ENCODE data around the gene HOXB4. TPM values are rescaled to one million over a fixed set of nuclear protein-coding genes. Genes with fewer than 3 reads are reported as not detected.

Gene HOXB4
- total and polyA plus RNA-seq, 2 donors (not counting 1 experiment from before 2014, with no cell fraction given): 3.8 to 8.9 TPM

GRCh38 chr17:48576479-48577309, 1.5 kb downstream of the HOXB4 start:
- Histone ChIP-seq H3K36me3 (ENCODE audit: control insufficient read depth, insufficient read depth, low read length) (peaks cover 1% of the 10 kb centered on the region), H4K20me1 (ENCODE audit: control insufficient read depth, extremely low read depth, insufficient read depth, low read length) (no peaks in the 10 kb centered on the region), H3K4me1 (ENCODE audit: control insufficient read depth, extremely low read depth, insufficient read depth, low read length) (peaks cover 10% of the 10 kb centered on the region), H3K9ac (ENCODE audit: insufficient read depth, low read length) (peak overlapping the region; percentile 59), H3K4me2 (ENCODE audit: extremely low read depth, insufficient read depth, low read length) (peak overlapping the region; percentile 86), H3K27me3 (ENCODE audit: control insufficient read depth, insufficient read depth, low read length) (no peaks in the 10 kb centered on the region), H3K4me3 (replicated peaks in 1 of 4; ENCODE audit: control extremely low read depth in 1 of 4, insufficient read depth in 1 of 4, low read depth in 3 of 4, low read length in 4 of 4) (peak overlapping the region; percentile 57 to 98 (median 74)), H3K9me3 (ENCODE audit: control insufficient read depth, insufficient read depth, low read depth, low read length) (no peaks in the 10 kb centered on the region), H3K27ac (ENCODE audit: insufficient read depth, low read length) (peak overlapping the region; percentile 98), H3K79me2 (ENCODE audit: control insufficient read depth, insufficient read depth, low read length) (peaks cover 99% of the 10 kb centered on the region), H2AFZ (ENCODE audit: low read length) (no peak overlapping the region)
- peak in 1 of 2 donors; percentile 92 for DNase-seq (ENCODE audit: low read depth in 2 of 2)
- TF ChIP-seq, protein P1, sequence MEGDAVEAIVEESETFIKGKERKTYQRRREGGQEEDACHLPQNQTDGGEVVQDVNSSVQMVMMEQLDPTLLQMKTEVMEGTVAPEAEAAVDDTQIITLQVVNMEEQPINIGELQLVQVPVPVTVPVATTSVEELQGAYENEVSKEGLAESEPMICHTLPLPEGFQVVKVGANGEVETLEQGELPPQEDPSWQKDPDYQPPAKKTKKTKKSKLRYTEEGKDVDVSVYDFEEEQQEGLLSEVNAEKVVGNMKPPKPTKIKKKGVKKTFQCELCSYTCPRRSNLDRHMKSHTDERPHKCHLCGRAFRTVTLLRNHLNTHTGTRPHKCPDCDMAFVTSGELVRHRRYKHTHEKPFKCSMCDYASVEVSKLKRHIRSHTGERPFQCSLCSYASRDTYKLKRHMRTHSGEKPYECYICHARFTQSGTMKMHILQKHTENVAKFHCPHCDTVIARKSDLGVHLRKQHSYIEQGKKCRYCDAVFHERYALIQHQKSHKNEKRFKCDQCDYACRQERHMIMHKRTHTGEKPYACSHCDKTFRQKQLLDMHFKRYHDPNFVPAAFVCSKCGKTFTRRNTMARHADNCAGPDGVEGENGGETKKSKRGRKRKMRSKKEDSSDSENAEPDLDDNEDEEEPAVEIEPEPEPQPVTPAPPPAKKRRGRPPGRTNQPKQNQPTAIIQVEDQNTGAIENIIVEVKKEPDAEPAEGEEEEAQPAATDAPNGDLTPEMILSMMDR (conservative IDR thresholded peaks at IDR 0.05 in 1 of 2, IDR thresholded peaks at IDR 0.05 in 1 of 2; ENCODE audit: low read depth in 1 of 2, low read length in 2 of 2): no peak
- no peak for TF ChIP-seq EZH2 (IDR thresholded peaks at IDR 0.05; ENCODE audit: low read length, missing control alignments)

DNA sequence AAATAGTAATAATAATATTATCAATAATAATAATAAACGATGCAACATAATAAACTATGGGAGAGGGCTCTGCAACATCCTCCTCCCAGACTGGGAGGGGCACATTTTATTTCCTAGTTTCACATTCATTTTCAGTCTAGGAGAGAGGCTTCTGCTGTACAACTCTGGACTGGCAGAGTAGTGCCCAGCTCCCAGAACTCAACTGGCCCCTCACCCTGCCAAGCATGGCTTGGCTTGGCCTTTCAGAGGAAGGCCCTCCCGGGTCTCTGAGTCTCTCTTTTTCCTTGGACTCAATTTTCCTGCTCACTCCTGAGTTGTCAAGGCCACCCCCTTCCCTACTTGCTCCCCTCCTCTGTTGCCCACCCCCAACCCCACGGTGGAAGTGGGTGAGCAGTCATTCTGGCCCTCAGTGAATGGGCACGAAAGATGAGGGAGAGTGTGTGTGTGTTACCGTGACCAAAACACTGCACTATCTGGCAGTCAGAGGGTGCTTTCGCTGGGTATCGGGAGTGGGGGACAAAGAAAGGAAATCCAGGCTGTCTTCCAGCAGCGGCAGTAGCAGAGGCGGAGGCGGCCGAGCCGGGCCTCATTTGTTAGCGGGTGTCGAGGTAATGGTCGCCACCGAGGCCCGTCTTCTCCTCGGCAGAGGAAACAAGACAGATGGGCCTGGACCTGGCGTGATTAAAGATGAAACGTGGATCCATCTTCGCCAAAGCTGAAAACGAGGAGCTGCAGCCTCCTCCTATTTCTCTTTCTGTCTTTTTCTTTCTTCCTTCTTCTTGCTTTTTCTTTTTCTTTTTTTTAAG, 2.3 kb downstream of the HOXB4 start:
- peaks cover 1% of the 10 kb centered on the region for H3K36me3 ChIP-seq (ENCODE audit: control insufficient read depth, insufficient read depth, low read length)
- H3K9ac ChIP-seq (ENCODE audit: insufficient read depth, low read length): peak overlapping the region; percentile 50
- peak overlapping the region; percentile 86 for H3K4me2 ChIP-seq (ENCODE audit: extremely low read depth, insufficient read depth, low read length)
- DNase-seq (ENCODE audit: low read depth in 2 of 2): peak in 1 of 2 donors; percentile 83
- H3K79me2 ChIP-seq (ENCODE audit: control insufficient read depth, insufficient read depth, low read length): peaks cover 99% of the 10 kb centered on the region
- TF ChIP-seq, protein P1 (conservative IDR thresholded peaks at IDR 0.05 in 1 of 2, IDR thresholded peaks at IDR 0.05 in 1 of 2; ENCODE audit: low read depth in 1 of 2, low read length in 2 of 2): no peak
- TF ChIP-seq EZH2 (IDR thresholded peaks at IDR 0.05; ENCODE audit: low read length, missing control alignments): no peak
- no peaks in the 10 kb centered on the region for H3K27me3 ChIP-seq (ENCODE audit: control insufficient read depth, insufficient read depth, low read length)
- no peak overlapping the region for H2AFZ ChIP-seq (ENCODE audit: low read length)
- no peaks in the 10 kb centered on the region for H4K20me1 ChIP-seq (ENCODE audit: control insufficient read depth, extremely low read depth, insufficient read depth, low read length)
- H3K4me1 ChIP-seq (ENCODE audit: control insufficient read depth, extremely low read depth, insufficient read depth, low read length): peaks cover 12% of the 10 kb centered on the region
- H3K9me3 ChIP-seq (ENCODE audit: control insufficient read depth, insufficient read depth, low read depth, low read length): no peaks in the 10 kb centered on the region
- H3K27ac ChIP-seq (ENCODE audit: insufficient read depth, low read length): peak overlapping the region; percentile 98
- peak overlapping the region; percentile 25 to 98 (median 58) for H3K4me3 ChIP-seq (replicated peaks in 1 of 4; ENCODE audit: control extremely low read depth in 1 of 4, insufficient read depth in 1 of 4, low read depth in 3 of 4, low read length in 4 of 4)

DNA sequence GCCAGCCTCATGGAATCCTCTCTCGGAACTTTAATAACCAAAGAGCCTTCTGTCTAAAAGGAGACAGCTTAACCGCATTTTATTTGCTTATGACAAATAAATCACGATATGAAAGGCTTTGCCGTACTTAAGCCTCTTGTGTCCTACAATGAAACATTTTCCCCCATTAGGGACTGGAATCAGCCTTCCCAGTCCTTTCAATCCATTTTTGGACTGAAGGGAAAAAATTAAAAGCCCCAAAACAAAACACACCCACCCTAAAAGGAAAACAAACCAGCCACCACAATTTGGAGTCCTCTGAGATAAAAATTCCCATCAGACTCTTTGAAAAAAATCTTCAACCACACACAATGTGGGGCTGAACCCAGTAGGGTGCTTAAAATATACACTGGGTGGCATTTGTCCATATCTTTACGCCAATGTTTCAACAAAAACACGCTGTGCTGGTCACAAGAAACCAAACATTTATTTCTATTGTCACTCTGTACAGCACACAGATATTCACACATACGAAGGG, 3.0 kb downstream of the HOXB4 start:
- Histone ChIP-seq H3K36me3 (ENCODE audit: control insufficient read depth, insufficient read depth, low read length) (peaks cover 3% of the 10 kb centered on the region), H4K20me1 (ENCODE audit: control insufficient read depth, extremely low read depth, insufficient read depth, low read length) (no peaks in the 10 kb centered on the region), H3K79me2 (ENCODE audit: control insufficient read depth, insufficient read depth, low read length) (peaks cover 99% of the 10 kb centered on the region)

More for the DNA sequence above, 3.0 kb downstream of the HOXB4 start:
- H3K9me3 ChIP-seq (ENCODE audit: control insufficient read depth, insufficient read depth, low read depth, low read length): no peaks in the 10 kb centered on the region
- no peak overlapping the region for H3K9ac ChIP-seq (ENCODE audit: insufficient read depth, low read length)
- H3K27ac ChIP-seq (ENCODE audit: insufficient read depth, low read length): peak overlapping the region; percentile 98
- TF ChIP-seq, protein P1 (conservative IDR thresholded peaks at IDR 0.05 in 1 of 2, IDR thresholded peaks at IDR 0.05 in 1 of 2; ENCODE audit: low read depth in 1 of 2, low read length in 2 of 2): no peak
- TF ChIP-seq EZH2 (IDR thresholded peaks at IDR 0.05; ENCODE audit: low read length, missing control alignments): no peak
- peaks cover 14% of the 10 kb centered on the region for H3K4me1 ChIP-seq (ENCODE audit: control insufficient read depth, extremely low read depth, insufficient read depth, low read length)
- peak overlapping the region; percentile 25 to 98 (median 53) for H3K4me3 ChIP-seq (replicated peaks in 1 of 4; ENCODE audit: control extremely low read depth in 1 of 4, insufficient read depth in 1 of 4, low read depth in 3 of 4, low read length in 4 of 4)
- no peak overlapping the region for H2AFZ ChIP-seq (ENCODE audit: low read length)
- no peaks in the 10 kb centered on the region for H3K27me3 ChIP-seq (ENCODE audit: control insufficient read depth, insufficient read depth, low read length)
- peak overlapping the region; percentile 86 for H3K4me2 ChIP-seq (ENCODE audit: extremely low read depth, insufficient read depth, low read length)
- DNase-seq (ENCODE audit: low read depth in 2 of 2): peak; percentile 81 to 92
